Measurements from ENCODE around the gene FKBP15. TPM values are rescaled to one million over a fixed set of nuclear protein-coding genes. Genes with fewer than 3 reads are reported as not detected.

Gene FKBP15
- total RNA-seq, 1 donor from 2014 or later: 26.9 TPM

DNA sequence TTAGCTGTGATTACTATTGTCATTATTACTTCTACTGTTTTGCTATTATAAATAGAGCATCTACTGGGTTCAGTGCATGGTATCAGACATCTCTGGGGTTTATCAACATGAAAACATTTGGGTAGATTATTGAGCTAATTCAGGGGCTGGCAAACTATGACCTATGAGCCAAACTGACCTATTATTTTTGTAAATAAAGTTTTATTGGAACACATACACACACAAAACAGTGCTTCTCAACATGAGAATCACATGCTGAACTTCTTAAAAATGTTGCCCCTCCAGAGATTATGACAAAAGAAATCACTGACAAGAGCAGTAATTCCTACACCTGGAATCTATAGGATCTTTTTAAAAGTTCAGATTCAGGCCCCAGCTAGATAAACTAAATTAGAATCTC, 39.9 kb downstream of the FKBP15 start:
- Mint-ChIP-seq H3K9me3 (ENCODE audit: low read depth) (no peaks in the 10 kb centered on the region), H3K36me3 (ENCODE audit: insufficient read depth) (peaks cover 32% of the 10 kb centered on the region), H3K27me3 (no peaks in the 10 kb centered on the region), H3K27ac (no peak overlapping the region), H3K4me3 (ENCODE audit: low read depth) (no peak overlapping the region), H3K4me1 (ENCODE audit: low read depth) (no peaks in the 10 kb centered on the region)
- TF ChIP-seq, protein P1, sequence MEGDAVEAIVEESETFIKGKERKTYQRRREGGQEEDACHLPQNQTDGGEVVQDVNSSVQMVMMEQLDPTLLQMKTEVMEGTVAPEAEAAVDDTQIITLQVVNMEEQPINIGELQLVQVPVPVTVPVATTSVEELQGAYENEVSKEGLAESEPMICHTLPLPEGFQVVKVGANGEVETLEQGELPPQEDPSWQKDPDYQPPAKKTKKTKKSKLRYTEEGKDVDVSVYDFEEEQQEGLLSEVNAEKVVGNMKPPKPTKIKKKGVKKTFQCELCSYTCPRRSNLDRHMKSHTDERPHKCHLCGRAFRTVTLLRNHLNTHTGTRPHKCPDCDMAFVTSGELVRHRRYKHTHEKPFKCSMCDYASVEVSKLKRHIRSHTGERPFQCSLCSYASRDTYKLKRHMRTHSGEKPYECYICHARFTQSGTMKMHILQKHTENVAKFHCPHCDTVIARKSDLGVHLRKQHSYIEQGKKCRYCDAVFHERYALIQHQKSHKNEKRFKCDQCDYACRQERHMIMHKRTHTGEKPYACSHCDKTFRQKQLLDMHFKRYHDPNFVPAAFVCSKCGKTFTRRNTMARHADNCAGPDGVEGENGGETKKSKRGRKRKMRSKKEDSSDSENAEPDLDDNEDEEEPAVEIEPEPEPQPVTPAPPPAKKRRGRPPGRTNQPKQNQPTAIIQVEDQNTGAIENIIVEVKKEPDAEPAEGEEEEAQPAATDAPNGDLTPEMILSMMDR (IDR thresholded peaks at IDR 0.05; ENCODE audit: unreplicated experiment): no peak
- no peak for DNase-seq (ENCODE audit: low spot score, unreplicated experiment)

DNA sequence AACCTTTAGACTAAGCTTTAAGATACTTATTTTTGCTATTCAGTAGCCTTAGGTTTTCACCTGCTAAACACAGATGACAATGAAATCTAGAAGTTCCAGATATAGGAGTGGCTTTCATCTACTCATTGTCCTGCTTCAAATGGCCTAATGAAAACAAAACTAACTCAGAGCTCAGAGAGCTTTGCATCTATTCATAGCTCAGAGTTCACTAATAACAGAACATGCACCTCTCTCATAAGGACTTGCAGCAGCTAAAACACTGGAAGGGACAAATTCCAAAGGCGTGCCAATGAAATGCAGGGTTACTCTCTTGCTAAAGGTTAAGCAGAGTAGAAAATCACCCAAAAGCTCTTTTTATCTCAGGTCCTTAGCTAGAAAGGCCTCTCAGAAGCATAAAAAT, 41.2 kb downstream of the FKBP15 start:
- Mint-ChIP-seq H3K4me1 (ENCODE audit: low read depth) (no peaks in the 10 kb centered on the region), H3K4me3 (ENCODE audit: low read depth) (no peak overlapping the region), H3K27me3 (no peaks in the 10 kb centered on the region), H3K9me3 (ENCODE audit: low read depth) (no peaks in the 10 kb centered on the region), H3K36me3 (ENCODE audit: insufficient read depth) (peaks cover 29% of the 10 kb centered on the region), H3K27ac (no peak overlapping the region)
- no peak for DNase-seq (ENCODE audit: low spot score, unreplicated experiment)
- TF ChIP-seq, protein P1 (IDR thresholded peaks at IDR 0.05; ENCODE audit: unreplicated experiment): no peak

DNA sequence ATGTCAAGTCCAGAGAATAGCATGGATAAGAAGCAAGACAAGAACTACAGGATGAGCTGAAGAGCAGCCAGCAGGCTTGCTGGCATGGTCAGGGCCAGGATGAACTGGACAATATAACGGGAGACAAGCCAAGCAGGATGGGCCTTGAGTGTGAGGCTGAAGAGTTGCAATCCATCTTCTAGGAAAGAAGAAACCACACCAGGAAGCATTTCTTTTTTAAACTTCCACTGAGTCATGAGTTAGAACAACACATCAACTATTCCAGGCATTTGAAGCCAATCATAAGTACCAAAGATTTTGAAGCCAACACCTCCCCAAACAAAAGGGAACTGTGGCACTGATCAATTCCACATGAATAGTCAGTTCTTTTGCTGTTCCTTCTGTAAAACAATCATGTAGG, 43.0 kb downstream of the FKBP15 start:
- Mint-ChIP-seq H3K27me3 (no peaks in the 10 kb centered on the region), H3K4me1 (ENCODE audit: low read depth) (no peaks in the 10 kb centered on the region), H3K36me3 (ENCODE audit: insufficient read depth) (peaks cover 34% of the 10 kb centered on the region), H3K27ac (no peak overlapping the region), H3K4me3 (ENCODE audit: low read depth) (no peak overlapping the region), H3K9me3 (ENCODE audit: low read depth) (no peaks in the 10 kb centered on the region)
- no peak for DNase-seq (ENCODE audit: low spot score, unreplicated experiment)
- TF ChIP-seq, protein P1 (IDR thresholded peaks at IDR 0.05; ENCODE audit: unreplicated experiment): no peak

DNA sequence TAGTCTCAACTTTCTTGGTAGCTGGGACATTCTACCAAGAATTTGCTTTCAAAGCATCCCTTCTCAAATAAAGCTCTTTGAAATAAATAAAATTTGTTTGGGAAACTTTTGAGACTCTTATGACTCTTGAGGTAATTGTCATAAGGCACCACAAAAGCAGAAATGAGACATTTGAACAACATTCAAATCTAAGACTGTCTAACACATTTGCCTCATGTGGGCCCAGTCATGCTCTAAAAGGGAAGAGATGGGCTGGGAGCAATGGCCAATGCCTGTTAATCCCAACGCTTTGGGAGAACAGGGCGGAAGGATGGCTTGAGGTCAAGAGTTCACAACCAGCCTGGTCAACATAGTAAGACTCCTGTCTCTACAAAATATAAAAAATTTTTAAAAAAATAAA, 43.8 kb downstream of the FKBP15 start:
- no peaks in the 10 kb centered on the region for H3K27me3 Mint-ChIP-seq
- no peaks in the 10 kb centered on the region for H3K4me1 Mint-ChIP-seq (ENCODE audit: low read depth)

DNA sequence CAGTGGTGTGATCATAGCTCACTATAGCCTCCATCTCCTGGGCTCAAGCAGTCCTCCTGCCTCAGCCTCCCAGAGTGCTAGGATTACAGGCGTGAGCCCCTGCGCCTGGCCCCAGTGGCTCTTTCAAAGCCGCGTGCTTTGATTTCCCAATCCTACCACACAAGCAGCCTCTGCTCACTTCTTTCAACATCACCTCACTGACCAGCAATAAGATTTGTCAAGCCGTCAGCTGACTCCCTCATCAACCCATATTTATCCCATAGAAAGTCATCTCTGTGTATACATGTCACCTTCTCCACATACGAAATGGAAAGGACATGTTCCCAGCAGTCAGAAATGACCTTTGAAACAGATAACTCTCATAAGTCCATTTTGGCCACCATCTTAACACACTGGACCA, 44.3 kb downstream of the FKBP15 start:
- TF ChIP-seq, protein P1 (IDR thresholded peaks at IDR 0.05; ENCODE audit: unreplicated experiment): no peak
- Mint-ChIP-seq H3K4me1 (ENCODE audit: low read depth) (no peaks in the 10 kb centered on the region), H3K9me3 (ENCODE audit: low read depth) (peaks cover 7% of the 10 kb centered on the region), H3K36me3 (ENCODE audit: insufficient read depth) (peaks cover 41% of the 10 kb centered on the region), H3K27me3 (no peaks in the 10 kb centered on the region), H3K4me3 (ENCODE audit: low read depth) (no peak overlapping the region), H3K27ac (no peak overlapping the region)
- DNase-seq (ENCODE audit: low spot score, unreplicated experiment): no peak

More for the DNA sequence above, 43.8 kb downstream of the FKBP15 start:
- Mint-ChIP-seq H3K36me3 (ENCODE audit: insufficient read depth) (peaks cover 40% of the 10 kb centered on the region), H3K27ac (no peak overlapping the region), H3K4me3 (ENCODE audit: low read depth) (no peak overlapping the region), H3K9me3 (ENCODE audit: low read depth) (peaks cover 7% of the 10 kb centered on the region)
- no peak for DNase-seq (ENCODE audit: low spot score, unreplicated experiment)
- TF ChIP-seq, protein P1 (IDR thresholded peaks at IDR 0.05; ENCODE audit: unreplicated experiment): no peak
